ENCODE data around the gene GALM. TPM values are rescaled to one million over a fixed set of nuclear protein-coding genes. Genes with fewer than 3 reads are reported as not detected.

The GALM gene
- total and polyA plus RNA-seq, 10 of the 15 experiments (the other 5 are each of a cell fraction or from before 2014, with no cell fraction given), result 1.1 to 4.0 (median 1.7) TPM

GRCh38 chr2:38653715-38654527, 12.0 kb upstream of the GALM start:
- no peaks in the 10 kb centered on the region for H3K9me3 ChIP-seq (replicated peaks; ENCODE audit: control insufficient read depth, insufficient read depth, low read length)
- H3K27me3 ChIP-seq (replicated peaks in 1 of 2; ENCODE audit: control insufficient read depth in 2 of 2, insufficient read depth in 2 of 2, low read length in 1 of 2), result no peaks in the 10 kb centered on the region
- intact Hi-C loops (cut with micrococcal nuclease; ENCODE audit: unreplicated experiment) (loop anchor here (5.0 kb wide), 1 partner anchor 47 kb away; no protein-coding TSS in a partner anchor), in situ Hi-C loops (cut with MboI) (no loop called here)
- ChIA-PET RAD21 (ENCODE audit: unreplicated experiment) (interaction anchor here (0.6 to 2.8 kb wide), 10 partner anchors 9 to 69 kb away, joined by 3 to 20 read pairs (median 7); partner anchors contain the start of gene GALM), POLR2A (interaction anchor here (0.9 to 2.7 kb wide), 6 partner anchors 13 to 97 kb away, joined by 3 to 20 read pairs (median 6); partner anchors contain the start of genes GALM and SRSF7), SMC1A (ENCODE audit: uncharacterized antibody, unreplicated experiment) (interaction anchor here (0.9 to 2.8 kb wide), 12 partner anchors 13 to 71 kb away, joined by 3 to 17 read pairs (median 6); partner anchors contain the start of genes GALM and HNRNPLL), CTCF (interaction anchor here (0.6 to 1.8 kb wide), 8 partner anchors 28 to 94 kb away, joined by 3 to 7 read pairs (median 3); no protein-coding TSS in a partner anchor)
- peaks cover 23% of the 10 kb centered on the region for H3K4me1 ChIP-seq (ENCODE audit: control insufficient read depth, insufficient read depth, low read length)
- no peak overlapping the region for H3K27ac ChIP-seq (ENCODE audit: control insufficient read depth, insufficient read depth)
- FAIRE-seq (no peak), DNase-seq (ENCODE audit: low read depth, low spot score) (peak; percentile 48), ATAC-seq (peak; percentile 86)
- no peak overlapping the region for H3K4me3 ChIP-seq
- H3K4me2 ChIP-seq (ENCODE audit: control insufficient read depth, insufficient read depth), result peak overlapping the region; percentile 12; the same call in 1 of the 2 replicates
- no TSS peak for BruUV-seq (replicated peaks)
- H3K36me3 ChIP-seq (ENCODE audit: control insufficient read depth in 2 of 2, insufficient read depth in 2 of 2, low read length in 1 of 2), result no peaks in the 10 kb centered on the region
- H4K20me1 ChIP-seq (ENCODE audit: control insufficient read depth, insufficient read depth), result no peaks in the 10 kb centered on the region
- no peak overlapping the region for H2AFZ ChIP-seq (ENCODE audit: control insufficient read depth, low read depth, low read length)
- 51% methylated on average over 10 of the region's 10 CpGs for WGBS (ENCODE audit: insufficient coverage, insufficient replicate concordance, low lambda C conversion rate, missing lambda C conversion rate)
- H3K9ac ChIP-seq (ENCODE audit: control insufficient read depth, insufficient read depth, low read length), result no peak overlapping the region
- no peaks in the 10 kb centered on the region for H3K79me2 ChIP-seq (ENCODE audit: control insufficient read depth, insufficient read depth, low read length)
- TF ChIP-seq NR2F1 (conservative IDR thresholded peaks at IDR 0.05) (peak; percentile 97), BMI1 (IDR thresholded peaks at IDR 0.05; ENCODE audit: borderline replicate concordance) (0 out of 2 replicates have a peak, but pooled peaks have one; percentile 28), MEF2B (IDR thresholded peaks at IDR 0.05; ENCODE audit: partially characterized antibody, poor library complexity, severe bottlenecking) (peak; percentile 31), DPF2 (IDR thresholded peaks at IDR 0.05) (peak; percentile 73), IKZF2 (IDR thresholded peaks at IDR 0.05) (peak; percentile 60 to 62; a peak in 3 of 4 replicates), ZNF24 (IDR thresholded peaks at IDR 0.05) (no peak), TAF1 (IDR thresholded peaks at IDR 0.05; ENCODE audit: borderline replicate concordance, low read depth, low read length) (no peak), ZNF217 (IDR thresholded peaks at IDR 0.05) (0 out of 2 replicates have a peak, but pooled peaks have one; percentile 24), CHD2 (IDR thresholded peaks at IDR 0.05; ENCODE audit: borderline replicate concordance, low read depth, low read length) (0 out of 2 replicates have a peak, but pooled peaks have one; percentile 23), NFIC (IDR thresholded peaks at IDR 0.05; ENCODE audit: low read depth, low read length) (peak; percentile 64; the same call in 1 of the 2 replicates), RUNX3 (IDR thresholded peaks at IDR 0.05; ENCODE audit: low read length) (peak; percentile 36; the same call in 1 of the 2 replicates), MTA2 (IDR thresholded peaks at IDR 0.05; ENCODE audit: low read depth) (peak; percentile 64), JUNB (IDR thresholded peaks at IDR 0.05) (peak; percentile 38; the same call in 1 of the 2 replicates), IKZF1 (conservative IDR thresholded peaks at IDR 0.05) (peak; percentile 74), ZNF384 (IDR thresholded peaks at IDR 0.05; ENCODE audit: borderline replicate concordance, low read depth, low read length) (peak; percentile 9; the same call in 1 of the 2 replicates), ZNF274 (IDR thresholded peaks at IDR 0.05; ENCODE audit: insufficient read depth, insufficient read length) (no peak), SKIL (IDR thresholded peaks at IDR 0.05; ENCODE audit: low read depth, poor library complexity, severe bottlenecking) (no peak), GABPA (IDR thresholded peaks at IDR 0.05; ENCODE audit: low read depth) (no peak), TCF12 (IDR thresholded peaks at IDR 0.05; ENCODE audit: low read depth, low read length) (peak; percentile 28; the same call in 1 of the 2 replicates), MYB (IDR thresholded peaks at IDR 0.05; ENCODE audit: borderline replicate concordance, low read depth, low read length) (no peak)
- TF ChIP-seq, protein P1, sequence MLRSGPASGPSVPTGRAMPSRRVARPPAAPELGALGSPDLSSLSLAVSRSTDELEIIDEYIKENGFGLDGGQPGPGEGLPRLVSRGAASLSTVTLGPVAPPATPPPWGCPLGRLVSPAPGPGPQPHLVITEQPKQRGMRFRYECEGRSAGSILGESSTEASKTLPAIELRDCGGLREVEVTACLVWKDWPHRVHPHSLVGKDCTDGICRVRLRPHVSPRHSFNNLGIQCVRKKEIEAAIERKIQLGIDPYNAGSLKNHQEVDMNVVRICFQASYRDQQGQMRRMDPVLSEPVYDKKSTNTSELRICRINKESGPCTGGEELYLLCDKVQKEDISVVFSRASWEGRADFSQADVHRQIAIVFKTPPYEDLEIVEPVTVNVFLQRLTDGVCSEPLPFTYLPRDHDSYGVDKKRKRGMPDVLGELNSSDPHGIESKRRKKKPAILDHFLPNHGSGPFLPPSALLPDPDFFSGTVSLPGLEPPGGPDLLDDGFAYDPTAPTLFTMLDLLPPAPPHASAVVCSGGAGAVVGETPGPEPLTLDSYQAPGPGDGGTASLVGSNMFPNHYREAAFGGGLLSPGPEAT (IDR thresholded peaks at IDR 0.05; ENCODE audit: low read depth), result peak; percentile 39; the same call in 1 of the 2 replicates
